GM15510 (cell line): Measurements from ENCODE around the gene SLC25A34.

Source experiments
- POLR2A ChIP-seq: IDR thresholded peaks from 3 replicates; pipeline ENCODE4 v1.6.1; 2011; ENCODE audit warnings: borderline replicate concordance; ENCODE audit not compliant: insufficient read length; ENCODE audit errors: extremely low read depth

The SLC25A34 gene

DNA sequence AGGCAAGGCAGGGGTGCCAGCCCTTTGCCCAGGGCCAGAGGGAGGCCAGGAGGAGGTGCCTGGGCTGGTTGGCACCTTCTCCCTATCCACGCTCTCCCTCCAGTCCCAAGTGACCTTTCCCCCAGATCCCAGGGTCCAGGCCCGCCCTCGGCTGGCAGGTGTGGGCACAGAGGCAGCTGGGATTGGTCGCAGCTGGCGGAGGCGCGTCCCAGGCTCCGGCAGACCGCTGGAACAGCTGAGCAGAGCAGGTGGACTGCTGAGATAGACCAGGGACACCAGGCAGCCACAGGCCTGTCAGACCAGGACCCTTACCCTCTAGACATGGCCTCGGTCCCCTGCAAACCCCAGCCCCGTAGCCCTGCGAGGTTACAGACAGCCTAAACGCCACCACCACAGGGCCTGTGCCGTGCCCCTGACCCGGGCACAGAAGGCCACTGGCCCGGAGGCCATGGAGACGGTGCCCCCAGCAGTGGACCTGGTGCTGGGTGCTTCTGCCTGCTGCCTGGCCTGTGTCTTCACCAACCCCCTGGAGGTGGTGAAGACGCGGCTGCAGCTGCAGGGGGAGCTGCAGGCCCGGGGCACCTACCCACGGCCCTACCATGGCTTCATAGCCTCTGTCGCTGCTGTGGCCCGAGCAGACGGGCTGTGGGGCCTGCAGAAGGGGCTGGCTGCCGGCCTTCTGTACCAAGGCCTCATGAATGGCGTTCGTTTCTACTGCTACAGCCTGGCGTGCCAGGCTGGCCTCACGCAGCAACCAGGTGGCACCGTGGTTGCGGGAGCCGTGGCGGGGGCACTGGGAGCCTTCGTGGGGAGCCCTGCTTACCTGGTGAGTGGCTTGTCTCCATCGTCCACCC is at the start of gene SLC25A34:
SLC25A34 (plus strand) TSS at position 221 of the 854 bp plus-strand sequence; CDS start at position 449, 228 bp downstream.
- TF ChIP-seq POLR2A, result no peak

GRCh38 chr1:15687446-15687845 is 48.6 kb upstream of the SLC25A34 start:
- no peak for TF ChIP-seq POLR2A

DNA sequence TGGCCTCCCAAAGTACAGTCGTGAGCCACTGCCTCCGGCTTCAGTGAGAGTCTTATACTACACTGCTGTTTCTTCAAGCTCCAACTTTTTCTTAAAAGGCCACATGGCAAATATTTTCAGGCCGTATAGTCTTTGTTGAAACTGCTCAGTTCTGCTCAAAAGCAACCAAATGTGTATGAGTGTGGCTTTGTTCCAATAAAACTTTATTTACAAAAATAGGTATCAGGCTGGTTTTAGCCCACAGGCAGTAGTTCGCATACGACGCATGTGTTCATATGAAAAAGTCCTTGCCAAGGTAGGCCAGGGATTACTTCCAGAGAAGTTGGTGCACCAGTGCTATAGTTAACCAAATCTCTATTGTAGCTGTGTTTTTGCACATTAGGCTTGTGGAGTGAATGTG is 45.7 kb upstream of the SLC25A34 start:
- TF ChIP-seq POLR2A, result no peak

DNA sequence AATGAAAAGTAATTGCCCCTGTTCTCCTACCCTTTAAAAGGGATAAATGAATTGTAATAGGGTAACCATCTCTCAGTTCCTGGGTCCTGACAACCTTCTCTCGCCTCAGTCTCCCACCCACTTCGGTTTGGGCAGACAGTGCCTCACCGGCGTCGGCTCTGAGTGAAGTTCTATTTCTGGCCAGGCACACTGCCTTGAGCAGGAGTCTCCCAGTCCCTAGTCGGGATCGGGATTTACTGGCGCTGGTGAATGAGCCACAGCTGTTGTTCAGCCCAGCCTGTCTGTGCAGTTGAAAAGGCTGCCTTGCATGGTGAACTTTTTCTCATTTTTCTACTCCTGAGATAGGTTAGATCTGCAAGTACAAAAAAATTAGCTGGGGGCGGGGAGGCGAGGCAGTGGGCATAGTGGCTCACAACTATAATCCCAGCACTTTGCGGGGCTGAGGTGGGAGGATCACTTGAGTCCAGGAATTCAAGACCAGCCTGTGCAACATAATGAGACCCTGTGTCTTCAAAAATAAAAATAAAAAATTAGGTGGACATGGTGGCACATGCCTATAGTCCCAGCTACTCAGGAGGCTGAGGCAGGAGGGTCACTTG is 44.5 kb upstream of the SLC25A34 start:
- TF ChIP-seq POLR2A, result no peak

DNA sequence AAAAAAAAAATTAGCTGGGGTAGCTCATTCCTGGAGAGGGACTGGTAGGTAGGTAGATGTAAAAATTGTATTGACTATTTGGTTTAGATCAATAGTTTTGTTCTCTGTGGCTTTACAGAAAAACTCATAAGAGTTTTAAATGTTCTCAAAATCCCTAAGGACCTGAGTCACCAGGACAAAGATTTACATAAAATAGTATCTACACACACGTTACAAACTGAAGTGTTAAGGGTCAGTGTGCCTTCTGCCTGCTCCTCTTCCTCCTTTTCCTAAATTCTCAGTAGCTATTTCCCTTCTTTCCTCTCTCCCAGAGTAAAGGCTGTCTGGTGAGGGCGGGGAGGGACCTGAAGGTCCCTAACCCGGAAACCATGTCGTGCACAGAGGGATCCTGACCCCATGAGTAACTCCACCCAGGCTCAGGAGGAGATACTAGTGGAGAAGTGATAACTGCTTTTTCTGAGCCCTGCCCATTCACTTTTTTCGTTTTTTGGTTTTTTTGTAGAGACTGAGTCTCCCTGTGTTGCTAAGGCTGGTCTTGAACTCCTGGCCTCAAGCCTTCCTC is 43.9 kb upstream of the SLC25A34 start:
- TF ChIP-seq POLR2A, result no peak

DNA sequence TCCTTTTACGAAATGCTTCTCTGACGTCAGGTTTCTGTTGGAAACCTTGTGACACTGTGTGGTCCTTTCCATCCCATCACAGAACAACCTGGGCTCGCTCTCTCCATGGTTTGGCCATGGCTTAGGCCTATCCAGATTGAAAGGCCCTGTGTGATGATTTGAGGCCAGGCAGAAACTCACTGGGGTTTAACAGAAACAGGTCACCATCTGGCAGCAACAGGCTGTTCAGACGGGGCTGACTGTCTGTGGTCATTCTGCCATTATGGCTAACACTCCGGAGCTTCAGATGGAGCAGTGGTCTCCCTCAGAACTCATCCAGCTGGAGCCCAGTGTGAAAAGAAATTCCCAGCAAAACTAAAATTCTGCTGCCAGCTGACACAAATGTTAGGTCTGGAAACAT is 42.7 kb upstream of the SLC25A34 start:
- no peak for TF ChIP-seq POLR2A

GRCh38 chr1:15696956-15697521 is 39.0 kb upstream of the SLC25A34 start:
- peak; percentile 36 for TF ChIP-seq POLR2A

- TF ChIP-seq POLR2A, result no peak
These were observed 37.9 kb upstream of the SLC25A34 start for GRCh38 chr1:15698201-15698600.

DNA sequence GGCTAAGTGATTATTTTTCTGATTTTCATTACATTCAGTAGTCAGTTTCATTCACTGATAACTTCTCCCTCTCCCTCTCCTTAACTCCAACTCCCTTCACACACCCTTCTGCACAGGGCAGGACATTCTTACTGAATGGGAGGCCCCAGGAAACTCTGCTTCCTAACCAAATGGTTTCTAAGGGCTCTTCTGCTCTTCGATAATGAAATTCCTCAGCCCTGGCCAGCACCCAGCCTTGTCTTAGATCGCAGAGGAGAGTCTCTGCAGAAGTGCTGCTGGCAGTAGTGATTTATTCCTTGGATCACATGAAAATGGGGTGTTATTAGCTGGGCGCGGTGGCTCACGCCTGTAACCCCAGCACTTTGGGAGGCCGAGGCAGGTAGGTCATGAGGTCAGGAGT is 35.5 kb upstream of the SLC25A34 start:
- no peak for TF ChIP-seq POLR2A

DNA sequence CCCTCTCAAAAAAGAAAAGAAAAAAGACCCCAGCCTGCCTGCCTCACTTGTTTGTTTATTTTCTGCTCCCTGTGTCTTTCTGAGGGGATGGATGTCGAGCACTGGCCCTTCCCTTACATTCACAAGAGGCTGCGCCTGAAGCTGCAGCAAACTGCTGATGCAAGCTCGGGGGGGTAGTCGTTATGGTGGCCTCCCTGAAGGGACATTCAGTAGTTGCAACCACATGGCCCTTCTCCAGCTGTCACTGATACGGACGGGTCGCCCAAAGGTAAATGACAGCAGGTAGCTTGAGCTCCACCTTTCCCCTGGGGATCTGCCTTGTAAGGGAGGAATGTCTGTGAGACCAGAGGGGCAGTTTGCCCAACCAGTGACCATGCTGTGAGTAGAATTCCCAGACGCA is 34.3 kb upstream of the SLC25A34 start:
- no peak for TF ChIP-seq POLR2A

GRCh38 chr1:15702722-15703550 is 33.1 kb upstream of the SLC25A34 start:
- no peak for TF ChIP-seq POLR2A

- no peak for TF ChIP-seq POLR2A
These were observed 32.5 kb upstream of the SLC25A34 start for GRCh38 chr1:15703562-15703961.

DNA sequence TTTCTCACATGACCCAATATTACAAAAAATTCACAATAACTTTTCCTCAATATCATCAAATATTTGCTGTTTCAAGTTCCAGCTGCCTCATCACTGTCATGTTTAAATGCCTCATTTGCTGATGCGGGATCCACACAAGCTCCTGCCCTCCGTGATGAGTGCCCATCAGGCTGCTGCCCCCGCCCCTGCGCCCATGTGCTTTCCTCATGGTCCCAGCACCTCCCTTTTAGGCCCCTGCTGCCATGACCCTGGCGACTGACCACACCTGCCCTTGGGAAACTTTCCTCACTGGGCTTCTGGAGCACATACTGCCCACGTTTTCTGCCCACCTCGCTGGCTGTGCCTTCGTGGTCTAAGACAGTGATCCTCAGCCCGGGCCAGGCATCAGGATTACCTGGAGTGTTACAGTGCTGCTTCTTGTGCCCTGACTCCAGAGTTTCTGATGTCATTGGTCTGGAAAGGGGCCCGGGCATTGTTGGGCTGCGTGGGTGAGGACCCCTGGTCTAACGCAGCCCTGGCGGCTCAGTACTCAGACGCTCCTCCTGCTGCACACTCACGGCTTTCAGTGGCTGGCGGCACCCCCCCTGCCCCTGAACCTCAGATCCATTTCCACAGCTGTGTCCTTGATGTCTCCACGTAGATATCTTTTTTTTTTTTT is 31.4 kb upstream of the SLC25A34 start:
- TF ChIP-seq POLR2A, result no peak

DNA sequence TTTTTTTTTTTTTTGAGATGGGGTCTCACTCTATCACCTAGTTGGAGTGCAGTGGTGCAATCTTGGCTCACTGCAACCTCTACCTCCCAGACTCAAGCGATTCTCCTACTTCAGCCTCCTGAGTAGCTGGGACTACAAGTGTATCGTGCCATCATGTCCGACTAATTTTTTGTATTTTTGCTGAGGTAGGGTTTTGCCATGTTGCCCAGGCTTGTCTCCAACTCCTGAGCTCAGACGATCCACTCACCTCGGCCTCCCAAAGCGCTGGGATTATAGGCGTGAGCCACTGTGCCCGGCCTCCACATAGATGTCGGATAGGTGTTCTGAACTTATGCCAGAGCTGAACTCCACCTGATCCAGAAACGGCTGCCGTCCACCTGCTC is 30.9 kb upstream of the SLC25A34 start:
- no peak for TF ChIP-seq POLR2A

- no peak for TF ChIP-seq POLR2A
These were observed 29.3 kb upstream of the SLC25A34 start for GRCh38 chr1:15706751-15707150.
